Measurements from ENCODE around the gene LGALS9B. TPM values are rescaled to one million over a fixed set of nuclear protein-coding genes. Genes with fewer than 3 reads are reported as not detected.
"Not testable (repeated sequence)": the region's sequence is repeated elsewhere in the genome, so short reads cannot be mapped to it uniquely, and the experiment has no call there.

LGALS9B gene
- total RNA-seq, 1 donor from 2014 or later, result not detected

DNA sequence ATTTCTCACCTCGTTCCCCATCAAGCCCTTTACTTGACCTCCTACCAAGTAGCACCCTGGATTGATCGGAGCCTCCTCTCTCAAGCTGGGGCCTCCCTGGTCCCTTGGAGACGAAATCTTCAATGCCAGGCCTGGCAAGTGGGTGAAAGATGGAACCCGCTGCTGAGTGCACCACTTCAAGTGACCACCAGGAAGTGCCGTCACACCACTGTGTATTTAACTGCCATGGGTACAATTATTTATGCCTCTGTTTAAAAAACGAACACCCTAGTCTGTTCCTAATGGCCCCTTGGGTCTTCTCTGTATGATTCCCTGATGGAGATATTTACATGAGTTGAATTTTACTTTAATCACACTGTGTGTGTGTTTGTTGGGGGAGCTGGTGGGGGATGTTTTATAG, 20.4 kb downstream of the LGALS9B start:
- H3K36me3 Mint-ChIP-seq; H3K4me1 ChIP-seq; H3K4me1 Mint-ChIP-seq; H3K27ac ChIP-seq; H3K4me3 Mint-ChIP-seq; H3K27me3 Mint-ChIP-seq (ENCODE audit: insufficient read depth, low read depth); H3K27ac Mint-ChIP-seq; DNase-seq (ENCODE audit: low spot score); H3K9me3 Mint-ChIP-seq; H3K36me3 ChIP-seq; H3K4me2 ChIP-seq; H3K79me2 ChIP-seq (ENCODE audit: low read depth); H3F3A ChIP-seq (ENCODE audit: low read depth); H3K27me3 ChIP-seq; H3K4me3 ChIP-seq; H3K9me3 ChIP-seq (ENCODE audit: low read depth); H2AFZ ChIP-seq (replicated peaks); H4K20me1 ChIP-seq (ENCODE audit: low read depth); H3K9ac ChIP-seq: not testable (repeated sequence)
- TF ChIP-seq, protein P1, sequence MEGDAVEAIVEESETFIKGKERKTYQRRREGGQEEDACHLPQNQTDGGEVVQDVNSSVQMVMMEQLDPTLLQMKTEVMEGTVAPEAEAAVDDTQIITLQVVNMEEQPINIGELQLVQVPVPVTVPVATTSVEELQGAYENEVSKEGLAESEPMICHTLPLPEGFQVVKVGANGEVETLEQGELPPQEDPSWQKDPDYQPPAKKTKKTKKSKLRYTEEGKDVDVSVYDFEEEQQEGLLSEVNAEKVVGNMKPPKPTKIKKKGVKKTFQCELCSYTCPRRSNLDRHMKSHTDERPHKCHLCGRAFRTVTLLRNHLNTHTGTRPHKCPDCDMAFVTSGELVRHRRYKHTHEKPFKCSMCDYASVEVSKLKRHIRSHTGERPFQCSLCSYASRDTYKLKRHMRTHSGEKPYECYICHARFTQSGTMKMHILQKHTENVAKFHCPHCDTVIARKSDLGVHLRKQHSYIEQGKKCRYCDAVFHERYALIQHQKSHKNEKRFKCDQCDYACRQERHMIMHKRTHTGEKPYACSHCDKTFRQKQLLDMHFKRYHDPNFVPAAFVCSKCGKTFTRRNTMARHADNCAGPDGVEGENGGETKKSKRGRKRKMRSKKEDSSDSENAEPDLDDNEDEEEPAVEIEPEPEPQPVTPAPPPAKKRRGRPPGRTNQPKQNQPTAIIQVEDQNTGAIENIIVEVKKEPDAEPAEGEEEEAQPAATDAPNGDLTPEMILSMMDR (IDR thresholded peaks at IDR 0.05), result peak; percentile 57

DNA sequence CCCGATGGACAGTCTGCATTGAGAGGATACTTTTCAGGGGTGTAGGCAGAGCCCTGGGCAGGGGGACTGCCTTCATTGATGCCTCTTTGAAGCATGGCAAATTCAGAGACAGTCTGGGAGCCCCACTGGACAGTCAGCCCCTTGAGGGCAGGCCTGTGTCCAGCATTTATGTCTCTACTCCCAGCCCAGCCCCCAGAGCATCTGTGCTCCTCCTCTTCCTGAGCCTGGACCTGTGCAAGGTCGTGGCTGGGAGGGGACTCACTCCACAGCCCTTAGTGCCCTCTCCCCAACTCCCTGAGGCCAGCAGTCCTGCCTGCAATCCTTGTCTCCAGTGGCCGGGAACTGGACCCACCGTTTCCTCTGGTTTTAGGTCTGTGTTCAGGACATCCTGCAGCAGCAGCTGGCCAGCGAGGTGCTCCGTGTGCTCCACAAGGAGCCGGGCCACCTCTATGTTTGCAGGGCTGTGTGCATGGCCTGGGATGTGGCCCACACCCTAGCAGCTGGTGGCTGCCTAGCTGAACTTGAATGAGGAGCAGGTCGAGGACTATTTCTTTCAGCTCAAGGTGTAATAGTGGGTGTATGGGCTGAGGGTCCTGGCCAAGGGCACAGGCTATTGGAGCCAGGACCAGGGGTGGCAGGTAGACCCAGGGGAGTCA, 22.6 kb downstream of the LGALS9B start:
- not testable (repeated sequence) for H3K27ac Mint-ChIP-seq; H3K27ac ChIP-seq; H3K4me3 ChIP-seq; H3K27me3 Mint-ChIP-seq (ENCODE audit: insufficient read depth, low read depth); H3K9me3 Mint-ChIP-seq; H3F3A ChIP-seq (ENCODE audit: low read depth); DNase-seq (ENCODE audit: low spot score); H3K9me3 ChIP-seq (ENCODE audit: low read depth); H3K4me1 Mint-ChIP-seq; H3K27me3 ChIP-seq; H3K4me3 Mint-ChIP-seq; H3K4me2 ChIP-seq; H2AFZ ChIP-seq (replicated peaks); H3K79me2 ChIP-seq (ENCODE audit: low read depth); H4K20me1 ChIP-seq (ENCODE audit: low read depth); H3K36me3 Mint-ChIP-seq; H3K4me1 ChIP-seq; H3K36me3 ChIP-seq; H3K9ac ChIP-seq

GRCh38 chr17:20444173-20444572, 23.2 kb downstream of the LGALS9B start:
- H3K4me1 Mint-ChIP-seq; H3K4me3 Mint-ChIP-seq; H3K27me3 Mint-ChIP-seq (ENCODE audit: insufficient read depth, low read depth); H3F3A ChIP-seq (ENCODE audit: low read depth); H4K20me1 ChIP-seq (ENCODE audit: low read depth); H3K36me3 Mint-ChIP-seq; H3K36me3 ChIP-seq; H3K4me1 ChIP-seq; H3K27ac Mint-ChIP-seq; H3K79me2 ChIP-seq (ENCODE audit: low read depth); H3K9ac ChIP-seq; DNase-seq (ENCODE audit: low spot score); H3K4me2 ChIP-seq; H3K27me3 ChIP-seq; H3K9me3 Mint-ChIP-seq; H2AFZ ChIP-seq (replicated peaks); H3K9me3 ChIP-seq (ENCODE audit: low read depth); H3K27ac ChIP-seq; H3K4me3 ChIP-seq: not testable (repeated sequence)

DNA sequence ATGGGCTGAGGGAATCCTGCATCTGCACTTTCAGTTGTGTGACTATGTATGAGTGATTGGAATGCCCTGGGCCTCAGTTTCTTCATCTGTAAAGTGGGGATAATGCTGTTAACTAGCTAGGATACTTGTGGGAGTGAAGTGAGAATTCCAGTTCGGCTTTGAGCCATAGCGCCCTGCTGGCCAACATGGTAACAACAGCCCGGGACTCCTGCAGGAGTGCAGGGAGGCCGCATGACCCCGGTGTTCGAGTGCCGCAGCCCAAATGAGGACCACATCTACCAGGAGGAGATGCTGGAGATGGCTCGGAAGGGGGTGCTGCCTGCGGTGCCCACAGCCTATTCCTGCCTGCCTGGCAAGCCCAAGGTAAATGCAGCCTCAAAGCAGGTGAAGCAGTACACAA, 23.7 kb downstream of the LGALS9B start:
- H3K4me2 ChIP-seq, H3K27ac Mint-ChIP-seq, H3K36me3 Mint-ChIP-seq: not testable (repeated sequence)

DNA sequence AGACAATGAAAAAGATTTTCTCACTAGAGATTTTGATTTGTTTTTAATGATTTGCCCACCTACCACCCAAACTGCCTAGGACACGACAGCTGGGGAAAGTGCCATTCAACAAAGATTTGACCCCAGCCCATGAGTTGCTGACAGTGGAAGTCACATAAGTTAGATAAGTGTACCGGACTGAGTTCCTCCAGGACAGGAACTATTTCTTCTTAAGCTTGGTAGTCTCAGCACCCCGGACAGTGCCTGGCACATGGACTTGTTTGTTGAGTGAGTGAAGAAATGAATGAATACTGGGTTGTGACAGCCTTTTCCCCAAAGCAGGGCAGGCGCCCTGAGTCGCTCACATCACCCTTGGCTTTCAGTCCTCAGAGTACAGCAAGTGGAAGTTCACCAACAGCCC, 26.7 kb downstream of the LGALS9B start:
- not testable (repeated sequence) for H3K27me3 ChIP-seq; H3K27ac ChIP-seq; H3K36me3 Mint-ChIP-seq; H3K79me2 ChIP-seq (ENCODE audit: low read depth); H3K9me3 Mint-ChIP-seq; H3K4me1 Mint-ChIP-seq; H3K27me3 Mint-ChIP-seq (ENCODE audit: insufficient read depth, low read depth); H3K9me3 ChIP-seq (ENCODE audit: low read depth); H3K4me1 ChIP-seq; DNase-seq (ENCODE audit: low spot score); H2AFZ ChIP-seq (replicated peaks); H3K27ac Mint-ChIP-seq; H3K4me3 ChIP-seq; H3K9ac ChIP-seq; H4K20me1 ChIP-seq (ENCODE audit: low read depth); H3K4me3 Mint-ChIP-seq; H3F3A ChIP-seq (ENCODE audit: low read depth); H3K4me2 ChIP-seq; H3K36me3 ChIP-seq

More for the DNA sequence above, 23.7 kb downstream of the LGALS9B start:
- H3F3A ChIP-seq (ENCODE audit: low read depth); H3K27me3 ChIP-seq; H3K27me3 Mint-ChIP-seq (ENCODE audit: insufficient read depth, low read depth); H3K9me3 Mint-ChIP-seq; H3K36me3 ChIP-seq; H4K20me1 ChIP-seq (ENCODE audit: low read depth); H3K27ac ChIP-seq; H3K4me3 ChIP-seq; H3K4me1 ChIP-seq; DNase-seq (ENCODE audit: low spot score); H3K9ac ChIP-seq; H3K4me3 Mint-ChIP-seq; H3K79me2 ChIP-seq (ENCODE audit: low read depth); H3K9me3 ChIP-seq (ENCODE audit: low read depth); H2AFZ ChIP-seq (replicated peaks); H3K4me1 Mint-ChIP-seq: not testable (repeated sequence)

- not testable (repeated sequence) for H3K27me3 Mint-ChIP-seq (ENCODE audit: insufficient read depth, low read depth); H3K9me3 ChIP-seq (ENCODE audit: low read depth); H3K27ac ChIP-seq; H3K4me1 ChIP-seq; H3K36me3 Mint-ChIP-seq; H3K4me3 ChIP-seq; DNase-seq (ENCODE audit: low spot score); H3K4me3 Mint-ChIP-seq; H3F3A ChIP-seq (ENCODE audit: low read depth); H2AFZ ChIP-seq (replicated peaks); H3K79me2 ChIP-seq (ENCODE audit: low read depth); H3K9ac ChIP-seq; H3K9me3 Mint-ChIP-seq; H3K36me3 ChIP-seq; H3K4me1 Mint-ChIP-seq; H3K27ac Mint-ChIP-seq; H4K20me1 ChIP-seq (ENCODE audit: low read depth); H3K4me2 ChIP-seq; H3K27me3 ChIP-seq
Observed at GRCh38 chr17:20435166-20435565, 32.2 kb downstream of the LGALS9B start.

DNA sequence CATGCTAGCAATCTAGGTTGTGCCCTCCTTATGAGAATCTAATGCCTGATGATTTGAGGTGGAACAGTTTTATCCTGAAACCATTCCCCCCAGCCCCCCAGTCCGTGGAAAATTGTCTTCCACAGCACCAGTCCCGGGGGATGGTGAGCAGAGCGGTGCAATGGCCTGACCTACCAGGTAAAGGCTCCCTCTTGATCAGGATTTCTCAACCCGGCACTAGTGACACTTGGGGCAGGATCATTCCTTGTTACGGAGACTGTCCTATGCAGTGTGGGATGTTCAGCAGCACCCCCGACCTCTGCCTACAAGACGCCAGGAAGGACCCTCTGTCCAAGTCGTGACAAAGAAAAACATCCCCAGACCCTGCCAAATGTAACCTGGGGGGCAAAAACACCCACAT, 34.0 kb downstream of the LGALS9B start:
- not testable (repeated sequence) for H3K4me1 Mint-ChIP-seq; H3K4me3 ChIP-seq; H3K27me3 ChIP-seq; H3K27ac Mint-ChIP-seq; H3K9ac ChIP-seq; H3K27me3 Mint-ChIP-seq (ENCODE audit: insufficient read depth, low read depth); H3K36me3 Mint-ChIP-seq; H3K4me1 ChIP-seq; H3K9me3 ChIP-seq (ENCODE audit: low read depth); H3K9me3 Mint-ChIP-seq; H2AFZ ChIP-seq (replicated peaks); H3K79me2 ChIP-seq (ENCODE audit: low read depth); H3K27ac ChIP-seq; H3K4me3 Mint-ChIP-seq; H4K20me1 ChIP-seq (ENCODE audit: low read depth); DNase-seq (ENCODE audit: low spot score); H3K36me3 ChIP-seq; H3K4me2 ChIP-seq; H3F3A ChIP-seq (ENCODE audit: low read depth)

- not testable (repeated sequence) for H2AFZ ChIP-seq (replicated peaks); H3F3A ChIP-seq (ENCODE audit: low read depth); H3K4me1 ChIP-seq; H3K27me3 ChIP-seq; H3K36me3 Mint-ChIP-seq; H3K27ac Mint-ChIP-seq; H3K4me1 Mint-ChIP-seq; H3K27ac ChIP-seq; H3K4me3 ChIP-seq; H3K9ac ChIP-seq; H3K9me3 ChIP-seq (ENCODE audit: low read depth); H3K4me3 Mint-ChIP-seq; H3K79me2 ChIP-seq (ENCODE audit: low read depth); H3K4me2 ChIP-seq; DNase-seq (ENCODE audit: low spot score); H3K27me3 Mint-ChIP-seq (ENCODE audit: insufficient read depth, low read depth); H3K36me3 ChIP-seq; H3K9me3 Mint-ChIP-seq; H4K20me1 ChIP-seq (ENCODE audit: low read depth)
Observed at GRCh38 chr17:20427264-20427663, 40.1 kb downstream of the LGALS9B start.

Data from neural progenitor cell (in vitro differentiated cells).